Measurements from ENCODE around the gene RNASE9.

DNA sequence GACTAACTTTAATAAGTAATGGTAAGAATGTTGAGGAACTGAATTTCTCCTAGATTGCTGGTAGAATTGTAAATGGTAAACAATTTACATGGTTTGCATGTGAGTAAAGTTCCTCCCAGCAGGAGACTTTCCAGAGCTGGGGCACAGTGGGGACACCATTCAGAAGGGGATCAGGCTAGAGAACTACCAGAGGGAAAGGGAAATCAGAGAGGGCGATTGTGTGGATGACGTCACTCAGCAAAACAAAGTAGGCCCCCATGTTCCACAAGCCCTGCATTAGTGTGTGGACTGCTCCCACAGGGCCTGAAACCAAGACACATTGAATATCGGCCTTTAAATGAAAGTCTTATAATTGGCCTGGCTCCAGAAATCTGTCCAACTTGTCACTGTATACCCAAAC is 17.5 kb upstream of the RNASE9 start:
- TF ChIP-seq JUN (IDR thresholded peaks at IDR 0.05): no peak
- TF ChIP-seq, protein P1, sequence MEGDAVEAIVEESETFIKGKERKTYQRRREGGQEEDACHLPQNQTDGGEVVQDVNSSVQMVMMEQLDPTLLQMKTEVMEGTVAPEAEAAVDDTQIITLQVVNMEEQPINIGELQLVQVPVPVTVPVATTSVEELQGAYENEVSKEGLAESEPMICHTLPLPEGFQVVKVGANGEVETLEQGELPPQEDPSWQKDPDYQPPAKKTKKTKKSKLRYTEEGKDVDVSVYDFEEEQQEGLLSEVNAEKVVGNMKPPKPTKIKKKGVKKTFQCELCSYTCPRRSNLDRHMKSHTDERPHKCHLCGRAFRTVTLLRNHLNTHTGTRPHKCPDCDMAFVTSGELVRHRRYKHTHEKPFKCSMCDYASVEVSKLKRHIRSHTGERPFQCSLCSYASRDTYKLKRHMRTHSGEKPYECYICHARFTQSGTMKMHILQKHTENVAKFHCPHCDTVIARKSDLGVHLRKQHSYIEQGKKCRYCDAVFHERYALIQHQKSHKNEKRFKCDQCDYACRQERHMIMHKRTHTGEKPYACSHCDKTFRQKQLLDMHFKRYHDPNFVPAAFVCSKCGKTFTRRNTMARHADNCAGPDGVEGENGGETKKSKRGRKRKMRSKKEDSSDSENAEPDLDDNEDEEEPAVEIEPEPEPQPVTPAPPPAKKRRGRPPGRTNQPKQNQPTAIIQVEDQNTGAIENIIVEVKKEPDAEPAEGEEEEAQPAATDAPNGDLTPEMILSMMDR (IDR thresholded peaks at IDR 0.05): no peak
